Fibroblast of pulmonary artery (primary cell): ENCODE results near the gene SGCD.

Experiments used
- DNase-seq: peaks from one replicate; pipeline ENCODE4 v3.0.0-alpha.2; 2010; ENCODE audit warnings: low read depth
- H3K4me3 ChIP-seq: replicated peaks from 2 replicates; pipeline ENCODE4 v1.5.1; 2011; ENCODE audit warnings: low read depth, mild to moderate bottlenecking, control low read depth, low read length, moderate library complexity
- CTCF ChIP-seq: IDR thresholded peaks from 2 replicates; pipeline ENCODE4 v1.5.1; 2011; ENCODE audit warnings: mild to moderate bottlenecking, control low read depth, low read length, inconsistent platforms; ENCODE audit errors: missing control alignments

Gene SGCD

GRCh38 chr5:156322666-156323065 lies 4.3 kb upstream of the SGCD start:
- no peak overlapping the region for H3K4me3 ChIP-seq
- DNase-seq: no peak
- no peak for TF ChIP-seq CTCF

GRCh38 chr5:156327296-156327695 lies 332 bp downstream of the SGCD start:
- H3K4me3 ChIP-seq: peak overlapping the region; percentile 45
- TF ChIP-seq CTCF: no peak
- DNase-seq: peak; percentile 35

- DNase-seq: no peak
Measured at GRCh38 chr5:156328161-156328560, 1.2 kb downstream of the SGCD start.

DNA sequence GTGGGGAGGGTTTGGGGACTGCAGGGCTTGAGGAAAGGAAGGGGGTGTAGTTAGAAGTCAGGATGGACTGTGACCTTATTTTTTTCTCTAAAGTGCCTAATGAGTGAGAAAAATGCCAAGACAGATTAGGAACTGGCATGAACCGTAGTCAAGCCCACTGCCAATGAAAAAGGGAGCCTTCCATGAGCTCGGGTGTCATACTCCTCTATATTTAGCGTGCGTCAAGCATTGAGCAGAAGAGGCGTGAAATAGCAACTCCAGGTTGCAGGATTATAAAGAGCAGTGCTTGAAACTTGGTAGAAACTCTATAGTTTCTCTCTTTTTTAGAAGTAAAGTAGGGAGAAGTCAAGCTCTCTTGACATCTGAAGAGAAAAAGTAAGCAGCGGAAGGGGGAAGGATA lies 1.8 kb downstream of the SGCD start:
- TF ChIP-seq CTCF: no peak
- no peak for DNase-seq
- no peak overlapping the region for H3K4me3 ChIP-seq

More at GRCh38 chr5:156328161-156328560, 1.2 kb downstream of the SGCD start:
- TF ChIP-seq CTCF: no peak
- H3K4me3 ChIP-seq: no peak overlapping the region

GRCh38 chr5:156329171-156329611 lies 2.2 kb downstream of the SGCD start:
- DNase-seq: no peak
- no peak for TF ChIP-seq CTCF
- no peak overlapping the region for H3K4me3 ChIP-seq

DNA sequence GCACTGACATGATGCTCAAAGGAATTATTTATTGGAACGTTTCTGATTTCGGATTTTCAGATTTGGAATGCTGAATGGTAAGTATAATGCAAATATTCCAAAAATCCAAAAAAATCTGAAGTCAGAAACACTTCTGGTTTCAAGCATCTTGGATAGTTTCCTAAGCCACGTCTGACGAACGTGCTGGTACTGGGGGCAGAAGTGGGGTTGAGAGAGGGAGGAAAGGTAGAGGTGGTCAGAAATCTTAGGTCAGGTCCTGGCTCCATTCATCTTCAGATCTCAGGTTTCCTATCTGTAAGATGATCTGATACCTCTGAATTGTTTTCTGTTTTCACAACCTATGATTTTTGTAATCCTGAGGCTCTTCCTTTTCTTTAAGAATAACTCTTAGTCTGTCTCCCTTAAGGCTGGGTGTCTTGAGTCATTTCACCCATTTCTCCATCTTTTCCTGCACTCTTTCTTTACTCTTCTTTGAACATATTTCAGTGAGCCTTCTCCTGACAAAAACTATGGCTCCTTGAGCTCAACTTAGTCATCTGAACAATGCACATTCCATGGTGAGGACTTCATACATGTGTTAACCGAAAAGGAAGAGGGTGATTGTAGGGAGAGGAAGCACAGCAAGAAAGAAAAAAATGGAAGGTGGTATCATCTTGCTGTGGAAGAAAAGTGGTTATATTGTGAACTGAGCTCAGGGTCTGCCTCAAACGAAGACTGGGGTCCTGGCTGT lies 3.3 kb downstream of the SGCD start:
- peak; percentile 0 for DNase-seq
- no peak for TF ChIP-seq CTCF
- H3K4me3 ChIP-seq: no peak overlapping the region

- no peak for TF ChIP-seq CTCF
- DNase-seq: no peak
- H3K4me3 ChIP-seq: no peak overlapping the region
Measured at GRCh38 chr5:156331181-156331580, 4.2 kb downstream of the SGCD start.
